HG03469 (cell line): ENCODE data around the gene SOX8.

Source experiments
- ATAC-seq: cut with Tn5 transposase; IDR thresholded peaks from one replicate; pipeline ENCODE4 v1.9.1; 2021; ENCODE audit warnings: mild to moderate bottlenecking, moderate library complexity, moderate number of reproducible peaks; ENCODE audit not compliant: unreplicated experiment

The SOX8 gene

GRCh38 chr16:972316-973002 lies 9.1 kb upstream of the SOX8 start:
- ATAC-seq = no peak

- ATAC-seq = no peak
These were observed 8.2 kb upstream of the SOX8 start for GRCh38 chr16:973366-973765.

GRCh38 chr16:974001-974601 lies 7.5 kb upstream of the SOX8 start:
- ATAC-seq = no peak

- no peak for ATAC-seq
These were observed 6.8 kb upstream of the SOX8 start for GRCh38 chr16:974611-975261.

GRCh38 chr16:975291-975690 lies 6.3 kb upstream of the SOX8 start:
- no peak for ATAC-seq

- no peak for ATAC-seq
These were observed 5.1 kb upstream of the SOX8 start for GRCh38 chr16:976389-976931.

GRCh38 chr16:977081-977701 lies 4.4 kb upstream of the SOX8 start:
- ATAC-seq = no peak

GRCh38 chr16:977896-978295 lies 3.7 kb upstream of the SOX8 start:
- ATAC-seq = no peak

- ATAC-seq = no peak
These were observed 3.2 kb upstream of the SOX8 start for GRCh38 chr16:978403-978802.

GRCh38 chr16:979147-979546 lies 2.4 kb upstream of the SOX8 start:
- ATAC-seq = no peak

- ATAC-seq = no peak
These were observed 1.5 kb upstream of the SOX8 start for GRCh38 chr16:979859-980594.

- ATAC-seq = no peak
These were observed 1.0 kb upstream of the SOX8 start for GRCh38 chr16:980595-980854.

- ATAC-seq = no peak
These were observed 824 bp downstream of the SOX8 start for GRCh38 chr16:982145-983043.

GRCh38 chr16:983044-984030 lies 1.8 kb downstream of the SOX8 start:
- no peak for ATAC-seq

GRCh38 chr16:984121-984694 lies 2.6 kb downstream of the SOX8 start:
- ATAC-seq = no peak

GRCh38 chr16:984736-985636 lies 3.4 kb downstream of the SOX8 start:
- no peak for ATAC-seq

- ATAC-seq = no peak
These were observed 4.3 kb downstream of the SOX8 start for GRCh38 chr16:985646-986400.
